ENCODE measurements around the gene CDPF1.

Gene CDPF1

DNA sequence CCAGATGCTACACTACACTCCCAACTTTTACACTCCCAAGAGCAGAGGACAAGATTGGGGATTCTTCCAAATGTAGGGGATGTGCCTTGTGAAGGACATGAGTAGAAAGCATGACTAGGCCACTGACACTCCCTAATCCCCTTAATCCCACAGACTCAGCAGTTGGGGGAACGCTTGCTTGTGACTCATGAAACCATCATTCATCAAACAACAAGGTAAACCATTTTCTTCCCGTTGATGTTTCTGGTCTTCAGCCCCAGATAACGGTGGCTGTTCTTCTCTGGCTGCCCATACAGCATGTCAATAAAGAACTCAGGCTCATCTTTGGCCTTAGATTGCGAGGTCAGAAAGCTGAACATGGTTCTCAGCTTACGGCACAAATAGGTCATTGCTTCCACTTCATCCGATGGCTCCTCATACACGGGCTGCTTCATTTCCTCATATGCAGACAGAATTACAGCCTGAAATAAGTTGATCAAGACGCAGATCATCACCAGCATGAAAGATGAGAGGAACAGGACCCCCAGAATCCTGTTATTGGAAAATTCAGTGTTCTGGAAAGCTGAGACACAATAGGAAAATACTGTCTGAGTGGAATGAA lies 6.4 kb upstream of the CDPF1 start:
- DNase-seq, result no peak

DNA sequence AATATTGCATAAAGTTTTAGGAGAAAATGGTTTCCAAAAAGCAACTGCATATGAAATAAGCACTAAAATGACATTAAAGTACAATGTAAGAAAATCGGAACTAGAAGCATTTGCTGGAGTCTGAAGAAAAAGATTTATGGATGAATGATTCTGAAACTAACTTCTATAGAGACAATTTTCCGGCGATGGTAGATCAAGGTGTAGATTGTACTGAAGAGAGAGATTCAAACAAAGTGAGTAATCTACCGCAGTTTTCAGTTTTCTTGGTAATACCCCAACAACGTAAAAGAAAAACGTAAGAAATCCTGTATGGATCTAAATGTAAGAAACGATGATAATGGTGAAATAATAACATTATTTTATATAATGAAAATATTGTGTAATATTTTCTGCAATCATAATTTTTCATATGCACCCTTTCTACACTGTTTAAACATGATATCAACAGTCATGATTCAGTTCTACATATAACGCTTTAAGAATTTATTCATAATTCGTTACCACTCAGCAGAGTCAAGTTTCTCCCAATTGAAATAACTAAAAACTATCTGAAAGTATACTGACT lies 1.8 kb upstream of the CDPF1 start:
- DNase-seq, result no peak

DNA sequence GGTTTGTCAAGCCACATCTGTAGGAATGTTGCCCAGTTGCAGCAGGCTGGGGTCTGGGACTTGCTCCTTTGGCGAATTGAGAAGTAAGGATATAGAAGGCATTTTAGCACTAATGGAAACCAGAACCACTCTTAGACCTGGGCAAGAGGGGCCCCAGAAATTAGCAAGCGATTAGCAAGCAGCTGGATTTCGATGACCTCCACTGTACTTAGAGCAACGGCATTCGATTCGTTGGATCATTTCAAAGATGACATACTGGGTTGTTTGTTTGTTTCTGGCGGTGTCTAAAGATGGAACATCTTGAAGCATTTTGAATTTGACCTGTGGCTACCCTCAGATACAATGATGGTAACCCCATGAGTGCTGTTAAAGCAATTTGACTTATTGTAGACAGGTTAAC lies 1.2 kb upstream of the CDPF1 start:
- no peak for DNase-seq

DNA sequence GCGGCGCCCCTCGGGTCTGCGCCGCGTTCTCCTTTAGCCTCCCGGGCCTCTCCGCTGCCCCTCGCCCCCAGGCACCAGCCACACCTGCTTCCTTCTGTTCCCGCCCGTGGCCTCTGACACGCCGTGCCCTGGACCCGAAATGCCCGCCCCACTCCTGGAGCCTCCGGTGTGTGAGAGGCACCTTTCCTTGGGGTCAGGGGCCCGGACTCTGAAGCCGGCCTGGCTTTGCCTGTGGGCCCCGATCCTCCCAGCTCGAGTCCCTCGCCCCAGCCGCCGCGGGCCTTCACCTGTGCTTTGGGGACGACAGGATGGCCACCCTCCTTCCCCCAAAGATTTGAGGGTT lies 661 bp upstream of the CDPF1 start:
- no peak for DNase-seq

DNA sequence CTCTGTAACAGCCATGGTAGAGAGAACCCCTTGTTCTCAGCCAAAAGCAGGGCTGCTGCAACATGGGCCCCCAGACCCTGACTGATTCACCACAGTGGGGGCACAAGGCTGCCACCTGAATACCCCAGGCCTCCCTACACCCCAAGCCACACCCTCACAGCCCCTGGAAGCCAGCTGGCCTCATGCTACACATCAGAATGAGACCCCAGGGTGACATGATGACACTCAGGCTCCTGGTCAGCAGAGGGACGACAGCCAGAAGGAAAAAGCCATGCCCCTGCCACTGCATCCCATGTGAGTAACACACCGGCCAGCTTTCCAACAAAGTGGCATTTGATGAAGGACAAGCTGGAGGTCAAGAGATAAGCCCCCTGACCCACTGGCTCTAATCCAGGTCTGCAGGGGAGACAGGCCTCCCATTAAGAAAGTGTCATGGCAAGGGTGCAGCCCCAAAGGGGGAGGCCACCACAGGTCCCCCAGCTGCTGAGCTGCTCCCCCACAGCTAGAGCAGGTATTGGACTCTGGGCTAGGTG lies 2.6 kb downstream of the CDPF1 start:
- DNase-seq, result no peak

DNA sequence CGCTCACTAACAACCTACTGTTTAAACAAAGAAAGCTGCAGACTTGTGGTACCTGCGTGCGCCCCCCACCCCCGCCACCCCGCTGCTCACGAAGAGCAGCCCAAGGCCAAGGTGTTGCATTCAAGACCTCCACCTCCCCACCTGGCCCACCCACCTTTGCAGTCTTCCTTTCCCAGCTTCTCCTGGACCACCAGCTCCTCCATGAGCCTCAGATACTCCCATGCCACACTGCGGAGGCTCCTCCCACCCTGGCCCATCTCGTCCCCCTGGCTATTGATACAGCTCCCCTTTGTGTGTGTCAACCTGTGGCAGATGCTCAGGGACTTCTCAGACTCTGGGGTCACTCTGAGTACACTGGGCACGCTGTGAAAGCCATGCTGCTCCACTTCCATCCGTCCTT lies 3.9 kb downstream of the CDPF1 start:
- DNase-seq, result no peak

DNA sequence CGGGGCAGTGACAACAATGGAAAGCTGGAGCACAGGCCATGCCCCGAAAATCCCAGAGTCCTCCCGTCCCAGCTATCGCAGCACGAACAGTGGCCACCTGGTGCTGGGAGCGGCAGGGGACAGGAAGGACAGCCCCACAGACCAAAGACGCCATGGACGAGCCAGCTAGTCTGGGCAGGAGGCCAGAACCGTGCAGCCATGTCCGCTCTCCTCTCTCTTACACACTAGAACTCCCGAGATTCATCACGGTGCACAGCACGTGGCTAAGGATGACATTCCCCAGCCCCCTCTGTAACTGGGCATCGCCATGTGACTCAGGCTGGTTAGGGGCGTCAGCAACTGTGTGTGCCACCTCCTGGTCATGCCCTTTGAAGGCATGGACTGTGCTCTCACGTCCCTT lies 4.6 kb downstream of the CDPF1 start:
- DNase-seq, result no peak

DNA sequence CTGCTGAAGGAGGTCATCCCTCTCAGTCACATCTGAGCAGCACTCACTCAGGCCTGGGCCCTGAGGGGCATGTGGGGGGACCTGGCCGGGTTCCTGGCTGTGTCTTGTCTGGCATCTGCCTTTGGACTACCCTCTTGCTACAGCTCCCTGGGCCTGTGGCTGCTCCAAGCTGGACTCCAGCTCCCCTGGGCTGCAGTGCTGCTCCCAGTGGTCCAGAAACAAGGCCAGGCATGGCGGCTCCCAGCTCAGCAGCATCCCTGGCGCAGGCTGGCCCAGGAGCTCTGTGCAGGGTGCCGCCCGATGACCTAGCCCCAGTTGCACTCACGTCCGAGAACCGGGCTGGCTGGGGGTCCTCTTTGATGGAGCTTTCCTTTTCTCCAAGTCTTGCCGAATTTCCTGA lies 5.3 kb downstream of the CDPF1 start:
- no peak for DNase-seq

DNA sequence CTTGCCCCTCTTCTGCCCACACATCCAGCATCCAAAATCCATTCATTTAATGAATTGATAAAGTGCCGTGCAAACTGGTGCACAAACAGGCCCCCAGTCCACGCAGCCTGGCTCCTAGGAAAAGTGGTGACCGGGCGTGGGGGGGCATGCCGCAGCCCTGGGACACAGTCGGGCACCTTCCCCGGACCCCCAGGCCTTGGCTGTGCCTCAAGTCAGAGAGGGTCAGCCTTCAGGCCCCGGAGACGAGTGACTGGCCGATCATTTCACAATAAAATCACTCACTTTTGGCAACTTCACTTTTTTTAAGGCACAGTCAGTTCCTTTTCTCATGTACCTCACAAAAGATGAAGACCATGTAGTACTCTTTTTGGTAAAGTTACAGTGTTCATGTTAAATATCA lies 8.0 kb downstream of the CDPF1 start:
- no peak for DNase-seq

DNA sequence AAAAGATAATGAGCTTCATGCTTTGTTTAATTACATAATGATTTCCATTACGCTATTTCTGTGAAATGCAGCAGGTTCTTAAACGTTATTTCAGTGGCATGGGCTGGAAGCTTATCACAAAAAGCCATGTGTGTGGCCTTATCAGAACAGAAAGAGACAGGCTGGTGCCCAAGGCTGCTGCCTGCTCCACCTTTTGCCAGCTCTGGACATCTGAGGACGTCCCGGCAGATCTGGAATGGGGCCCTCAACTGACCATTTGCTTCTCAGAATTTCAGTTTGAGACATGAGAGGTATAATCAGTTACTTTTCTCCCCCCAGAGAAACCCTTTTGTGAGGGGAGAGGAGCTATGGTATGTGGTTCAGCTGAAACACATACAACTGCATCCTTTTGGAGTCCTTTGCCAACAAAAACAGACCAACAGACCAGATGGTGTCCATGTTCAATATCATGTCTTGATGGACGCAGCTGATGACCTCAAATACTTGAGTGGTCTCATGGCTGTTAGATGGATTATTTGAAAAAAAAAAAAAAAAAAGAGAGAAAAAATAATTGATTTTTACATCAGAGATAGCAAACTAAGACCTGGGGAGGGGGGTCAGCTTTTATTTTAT lies 8.6 kb downstream of the CDPF1 start:
- no peak for DNase-seq

DNA sequence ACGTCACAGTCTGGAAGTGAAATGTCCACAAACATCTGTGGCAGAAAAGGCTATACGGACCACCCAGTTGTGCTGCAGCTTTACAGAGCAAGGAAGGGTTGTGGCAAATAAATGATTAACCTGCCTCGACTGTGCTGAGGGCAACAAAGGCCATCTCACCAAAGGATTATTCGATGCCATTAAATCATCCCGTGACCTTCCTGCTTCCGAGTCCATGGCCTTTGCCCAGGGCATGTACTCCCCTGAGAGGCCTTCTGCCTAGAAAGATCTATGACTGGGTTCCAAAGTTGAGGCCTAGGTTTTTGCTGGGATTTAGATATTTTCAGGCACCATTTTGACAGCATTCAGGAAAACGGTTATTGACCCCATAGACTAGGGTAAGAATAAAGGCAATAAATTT lies 9.2 kb downstream of the CDPF1 start:
- DNase-seq, result no peak

DNA sequence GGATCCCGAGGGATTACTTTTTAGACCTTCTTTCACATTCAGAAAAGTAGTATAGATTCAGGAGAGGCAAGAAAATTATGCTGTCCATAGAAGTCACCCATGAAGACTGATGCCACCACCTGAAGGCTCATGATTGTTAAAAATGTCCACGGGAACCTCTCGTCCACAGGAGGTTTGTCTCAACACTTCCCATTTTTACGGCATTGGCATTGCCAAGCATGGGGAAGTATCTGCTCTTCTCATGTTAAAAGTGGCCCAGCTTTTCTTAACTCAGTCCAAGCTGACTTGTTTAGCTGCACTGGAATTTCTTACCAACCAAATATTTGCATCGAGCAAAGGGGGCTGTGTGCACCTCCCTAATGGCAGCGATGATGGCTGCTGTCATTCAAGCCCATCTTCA lies 9.6 kb downstream of the CDPF1 start:
- DNase-seq, result no peak

DNA sequence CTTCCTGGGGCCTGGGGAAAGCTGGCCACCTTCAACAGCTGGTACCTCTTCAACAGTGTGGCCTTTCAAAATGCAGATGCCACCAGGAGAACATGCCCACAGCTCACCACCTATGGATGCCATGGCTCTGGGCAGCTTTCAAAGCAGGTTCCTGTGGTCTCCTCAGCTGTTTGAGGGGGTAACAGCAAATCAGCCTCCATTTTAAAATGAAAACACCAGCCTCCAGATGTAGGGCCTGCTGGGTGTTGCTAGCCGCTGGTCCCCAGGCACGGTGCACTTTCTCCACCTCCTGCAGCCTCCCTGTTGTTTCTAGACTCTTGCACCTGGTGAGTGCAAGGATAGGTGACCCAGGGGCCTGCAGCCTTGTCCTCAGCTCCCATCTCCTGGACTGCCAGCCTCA lies 10.0 kb downstream of the CDPF1 start:
- no peak for DNase-seq

DNA sequence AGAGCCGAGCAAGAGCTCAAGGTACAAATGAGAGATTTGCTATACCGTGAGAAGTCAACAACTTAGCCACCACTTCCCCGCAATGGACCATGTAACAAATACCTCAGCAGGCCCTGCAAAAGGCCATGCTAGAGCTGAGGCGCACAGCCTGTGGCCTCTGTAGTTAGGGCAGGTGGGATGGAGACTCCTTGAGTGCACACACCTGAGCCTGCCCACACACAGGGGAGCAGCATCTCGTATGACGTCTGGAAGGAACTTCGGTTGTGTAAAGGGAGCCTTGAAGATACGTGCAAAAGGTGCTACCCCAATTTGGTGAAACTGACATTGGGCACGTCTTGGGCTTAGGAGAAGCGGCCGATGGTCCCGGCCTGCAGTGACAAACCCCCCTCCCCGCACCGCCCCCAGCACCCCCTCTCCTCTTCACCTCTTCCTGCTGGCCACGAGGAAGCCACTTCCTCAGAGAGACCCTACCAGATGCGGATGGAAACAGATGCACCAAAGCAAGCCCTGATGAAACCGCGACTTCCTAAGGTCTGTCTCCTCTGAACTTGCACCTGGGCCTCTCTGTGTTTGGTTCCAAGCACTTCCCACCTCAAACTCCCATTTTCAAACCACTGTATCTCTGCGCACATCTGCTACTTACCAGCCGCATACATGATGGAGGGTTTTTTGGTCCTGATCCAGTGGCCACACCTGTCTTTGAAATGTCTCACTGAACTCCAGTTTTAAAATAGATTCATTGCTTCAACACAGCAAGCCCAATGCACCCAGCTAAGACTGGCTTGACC lies 10.6 kb downstream of the CDPF1 start:
- DNase-seq, result no peak

DNA sequence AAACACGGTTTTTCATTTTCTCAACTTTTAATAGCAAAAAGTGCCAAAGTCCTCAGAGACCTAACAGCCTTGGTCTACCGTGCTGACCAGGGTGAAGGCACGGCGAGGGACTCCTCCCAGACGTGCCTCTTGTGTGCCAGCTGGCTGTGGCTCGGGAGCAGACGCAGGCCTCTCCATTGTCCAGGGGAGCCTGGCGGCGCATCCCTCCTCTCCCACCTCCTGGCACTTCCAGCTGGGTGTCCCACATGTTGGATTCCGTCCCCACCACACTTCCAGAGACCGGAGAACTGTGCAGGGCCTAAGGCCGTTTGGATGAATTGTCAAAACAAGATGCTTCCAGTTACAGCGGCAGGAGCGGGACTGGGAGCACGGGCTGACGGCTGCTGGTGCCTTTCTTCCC lies 11.6 kb downstream of the CDPF1 start:
- DNase-seq, result no peak

DNA sequence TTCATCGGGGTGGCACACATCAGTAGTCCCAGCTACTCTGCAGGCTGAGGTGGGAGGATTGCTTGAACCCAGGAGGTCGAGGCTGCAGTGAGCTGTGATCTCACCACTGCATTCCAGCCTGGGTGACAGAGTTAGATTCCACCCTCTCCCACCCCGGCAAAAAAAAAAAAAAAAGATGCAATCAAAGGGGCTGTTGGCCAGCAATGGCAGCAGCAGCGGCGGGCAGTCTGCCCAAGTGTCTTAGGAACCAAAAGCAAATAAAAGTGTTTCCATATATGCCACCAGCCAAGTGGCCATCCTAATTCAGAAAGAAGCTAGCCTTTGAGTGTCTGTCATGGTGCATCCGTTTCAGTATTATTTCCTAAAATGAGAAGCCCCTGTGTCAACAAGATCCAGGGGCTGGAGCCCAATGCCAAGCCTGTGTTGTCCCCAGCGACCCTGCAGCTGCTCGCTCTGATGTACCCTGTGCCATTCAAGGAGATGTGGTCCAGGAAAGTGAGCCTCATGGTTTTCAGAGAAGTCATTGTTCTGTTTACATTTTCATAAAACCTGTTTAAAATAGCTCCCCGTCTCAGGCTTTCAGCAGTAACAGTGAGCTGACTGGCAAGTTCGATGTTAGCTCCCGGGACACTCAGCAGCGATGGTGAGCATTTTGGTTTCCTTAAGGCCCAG lies 12.5 kb downstream of the CDPF1 start:
- no peak for DNase-seq

DNA sequence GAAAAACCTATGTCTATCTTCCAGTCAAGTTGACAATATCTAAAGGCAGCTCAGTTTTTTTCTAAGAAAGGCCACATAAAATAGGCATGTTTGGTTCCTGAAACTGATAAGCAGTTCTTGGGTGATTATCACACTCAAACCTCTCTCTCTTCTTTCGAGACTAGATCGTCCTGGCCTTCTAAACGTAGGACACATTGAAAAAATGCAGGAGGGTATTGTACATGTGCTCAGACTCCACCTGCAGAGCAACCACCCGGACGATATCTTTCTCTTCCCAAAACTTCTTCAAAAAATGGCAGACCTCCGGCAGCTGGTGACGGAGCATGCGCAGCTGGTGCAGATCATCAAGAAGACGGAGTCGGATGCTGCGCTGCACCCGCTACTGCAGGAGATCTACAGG lies 15.1 kb downstream of the CDPF1 start:
- no peak for DNase-seq

DNA sequence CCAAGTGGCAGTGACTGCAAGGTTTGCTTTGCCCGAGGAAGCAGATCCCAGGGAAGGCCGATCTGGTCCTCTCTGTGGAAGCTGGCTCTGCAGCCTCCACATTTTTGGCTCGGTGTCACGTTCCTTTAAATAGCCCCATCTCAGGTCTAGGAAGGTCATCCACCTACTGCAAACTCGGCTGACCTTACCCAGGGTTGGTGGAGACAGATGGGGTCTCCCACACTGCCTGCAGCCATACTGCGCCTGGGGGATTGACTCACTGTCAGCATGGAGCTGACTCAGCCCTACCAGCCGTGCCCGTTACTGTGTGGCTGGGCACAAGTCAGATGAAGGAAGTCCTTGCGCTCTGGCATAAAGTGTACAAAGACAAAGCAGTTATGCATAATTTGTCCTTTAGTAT lies 16.9 kb downstream of the CDPF1 start:
- no peak for DNase-seq

DNA sequence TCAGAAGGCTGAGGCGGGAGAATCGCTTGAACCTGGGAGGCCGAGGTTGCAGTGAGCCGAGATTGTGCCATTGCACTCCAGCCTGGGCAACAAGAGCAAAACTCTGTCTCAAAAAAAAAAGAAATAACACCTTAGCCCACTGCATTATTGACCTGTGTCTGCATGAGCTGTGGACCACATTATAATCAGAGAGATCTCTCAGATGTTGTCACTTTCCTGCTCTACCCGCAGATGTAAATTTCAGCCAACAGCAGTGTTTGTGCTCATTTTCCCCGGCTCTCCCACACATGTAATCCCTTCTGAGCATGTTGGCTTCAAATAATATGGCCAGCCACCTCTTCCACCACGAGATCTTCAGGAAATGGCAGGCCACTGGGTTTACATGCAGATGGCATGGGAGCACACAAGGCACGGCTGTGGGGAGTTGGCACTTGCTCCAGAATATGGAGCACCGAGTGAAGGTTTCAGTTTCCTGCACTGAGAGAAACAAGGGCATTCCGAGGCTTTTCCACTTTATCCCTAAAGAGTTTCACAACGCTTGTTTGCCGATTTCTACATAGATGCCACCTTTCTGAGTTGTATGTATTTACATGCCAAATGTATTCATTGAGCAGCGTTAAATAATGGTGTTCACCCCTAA lies 19.7 kb downstream of the CDPF1 start:
- no peak for DNase-seq

DNA sequence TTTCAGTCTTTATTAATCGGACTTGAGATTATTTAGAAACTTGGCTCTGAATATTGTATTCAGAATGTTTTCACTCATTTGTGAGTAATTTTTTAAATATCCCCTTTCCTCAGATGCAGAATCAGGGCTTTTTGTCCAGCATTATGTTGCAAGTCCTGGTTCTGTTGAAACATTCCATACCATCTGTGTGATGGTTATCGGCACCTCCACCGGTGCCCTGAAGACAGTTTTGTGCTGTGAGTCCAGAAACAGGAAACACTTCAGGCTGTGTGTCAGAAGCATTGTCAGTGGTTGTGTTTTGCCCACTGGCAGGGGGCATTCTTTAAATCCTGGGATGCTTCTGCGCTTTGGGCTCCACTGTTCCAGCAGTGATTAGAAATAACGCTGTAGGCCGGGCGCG lies 20.4 kb downstream of the CDPF1 start:
- DNase-seq, result no peak

DNA sequence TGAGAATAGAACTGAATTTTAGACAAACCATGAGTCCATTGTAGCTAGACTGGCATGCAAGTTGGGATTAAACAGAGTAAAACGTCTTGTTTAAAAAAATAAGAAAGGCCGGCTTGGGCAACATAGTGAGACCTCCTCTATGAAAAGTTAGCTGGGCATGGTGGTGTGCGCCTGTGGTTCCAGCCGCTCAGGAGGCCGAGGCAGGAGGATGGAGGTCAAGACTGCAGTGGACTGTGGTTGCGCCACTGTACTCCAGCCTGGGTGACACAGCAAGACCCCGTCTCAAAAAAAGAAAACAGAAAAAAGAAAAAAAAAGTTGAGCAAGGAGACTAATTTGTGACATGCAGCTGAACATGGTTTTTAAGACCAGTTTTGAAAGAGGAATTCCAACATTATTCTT lies 23.5 kb downstream of the CDPF1 start:
- no peak for DNase-seq

DNA sequence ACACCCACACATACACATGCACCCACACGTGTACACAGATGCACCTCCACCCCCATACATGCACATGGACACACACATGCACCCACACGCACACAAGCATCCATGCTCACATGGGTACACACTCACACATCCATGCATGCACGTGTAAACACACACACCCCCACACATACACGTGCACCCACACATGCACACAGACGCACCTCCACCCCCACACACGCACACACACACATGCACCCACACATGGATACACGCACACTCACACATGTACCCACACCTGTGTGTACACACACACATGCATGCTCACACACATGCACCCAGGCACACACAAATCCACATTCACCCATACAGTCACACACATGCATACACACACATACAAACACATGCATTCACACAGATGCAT lies 24.5 kb downstream of the CDPF1 start:
- DNase-seq, result no peak

DNA sequence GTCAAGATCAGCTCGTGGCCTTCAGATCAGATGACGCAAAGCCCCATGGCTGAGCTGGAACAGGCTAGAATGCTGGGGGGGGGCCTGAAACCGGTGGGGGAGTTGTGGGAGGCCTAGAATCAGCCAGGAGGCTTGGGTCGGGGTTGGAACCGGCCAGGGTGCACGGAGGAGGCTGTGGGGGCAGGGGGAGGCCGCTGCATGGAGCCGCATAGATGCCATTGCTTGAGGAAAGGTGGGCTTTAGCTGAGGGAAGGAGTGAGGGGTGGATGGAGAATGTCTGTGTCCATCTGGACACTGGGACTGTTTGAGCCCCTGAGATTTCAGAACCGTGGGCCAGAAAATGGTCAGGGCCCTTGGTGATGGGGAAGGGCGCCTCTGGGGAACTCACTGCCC lies 25.2 kb downstream of the CDPF1 start:
- no peak for DNase-seq

Measured in NCI-H526 treated with DMSO at 0.1 percent for 48 hours (cell line).